ENCODE measurements around the gene GID4. TPM values are rescaled to one million over a fixed set of nuclear protein-coding genes. Genes with fewer than 3 reads are reported as not detected.
A peak's percentile ranks its signal among the peaks of the same experiment; 100 is the strongest.

The GID4 gene
- total RNA-seq, 1 donor: 13.0 TPM

DNA sequence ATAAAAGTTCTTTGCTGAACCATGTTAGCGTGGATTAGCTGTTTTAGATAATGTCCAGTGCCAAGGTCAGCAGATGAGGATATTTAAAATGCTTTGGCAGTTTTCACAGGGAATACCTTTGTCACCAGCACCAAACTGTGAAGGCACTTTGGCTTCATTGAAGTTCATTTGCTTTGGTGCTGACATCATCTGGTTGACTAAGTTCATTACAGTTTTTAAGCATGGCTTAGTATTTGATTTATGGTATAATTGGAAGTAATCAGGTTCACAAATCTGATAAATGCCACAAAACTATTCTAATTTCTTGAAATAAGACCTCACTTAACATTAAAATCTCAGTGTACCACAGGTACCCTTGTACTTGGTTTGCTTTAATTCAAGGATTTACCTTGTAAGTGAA is 4.3 kb downstream of the GID4 start:
- Histone ChIP-seq H3K27ac (ENCODE audit: low read depth, low read length) (no peak overlapping the region), H4K20me1 (ENCODE audit: insufficient read depth, low read length) (peaks cover 20% of the 10 kb centered on the region), H3K4me2 (ENCODE audit: insufficient read depth, low read length) (no peak overlapping the region), H3K27me3 (ENCODE audit: insufficient read depth, low read length) (no peaks in the 10 kb centered on the region), H3K79me2 (ENCODE audit: insufficient read depth, low read length) (peaks cover 56% of the 10 kb centered on the region), H3K4me3 (ENCODE audit: insufficient read depth, low read length) (no peak overlapping the region), H3K36me3 (ENCODE audit: insufficient read depth, low read length) (peaks cover 23% of the 10 kb centered on the region), H3K4me1 (ENCODE audit: insufficient read depth, low read length) (peaks cover 24% of the 10 kb centered on the region), H2AFZ (ENCODE audit: low read length) (no peak overlapping the region), H3K9me3 (ENCODE audit: low read depth, low read length) (no peaks in the 10 kb centered on the region)
- no peak for DNase-seq (ENCODE audit: insufficient read length, low spot score, missing footprints)
- TF ChIP-seq, protein P1, sequence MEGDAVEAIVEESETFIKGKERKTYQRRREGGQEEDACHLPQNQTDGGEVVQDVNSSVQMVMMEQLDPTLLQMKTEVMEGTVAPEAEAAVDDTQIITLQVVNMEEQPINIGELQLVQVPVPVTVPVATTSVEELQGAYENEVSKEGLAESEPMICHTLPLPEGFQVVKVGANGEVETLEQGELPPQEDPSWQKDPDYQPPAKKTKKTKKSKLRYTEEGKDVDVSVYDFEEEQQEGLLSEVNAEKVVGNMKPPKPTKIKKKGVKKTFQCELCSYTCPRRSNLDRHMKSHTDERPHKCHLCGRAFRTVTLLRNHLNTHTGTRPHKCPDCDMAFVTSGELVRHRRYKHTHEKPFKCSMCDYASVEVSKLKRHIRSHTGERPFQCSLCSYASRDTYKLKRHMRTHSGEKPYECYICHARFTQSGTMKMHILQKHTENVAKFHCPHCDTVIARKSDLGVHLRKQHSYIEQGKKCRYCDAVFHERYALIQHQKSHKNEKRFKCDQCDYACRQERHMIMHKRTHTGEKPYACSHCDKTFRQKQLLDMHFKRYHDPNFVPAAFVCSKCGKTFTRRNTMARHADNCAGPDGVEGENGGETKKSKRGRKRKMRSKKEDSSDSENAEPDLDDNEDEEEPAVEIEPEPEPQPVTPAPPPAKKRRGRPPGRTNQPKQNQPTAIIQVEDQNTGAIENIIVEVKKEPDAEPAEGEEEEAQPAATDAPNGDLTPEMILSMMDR (IDR thresholded peaks at IDR 0.05; ENCODE audit: extremely low read depth, low read depth, low read length): peak; percentile 34

DNA sequence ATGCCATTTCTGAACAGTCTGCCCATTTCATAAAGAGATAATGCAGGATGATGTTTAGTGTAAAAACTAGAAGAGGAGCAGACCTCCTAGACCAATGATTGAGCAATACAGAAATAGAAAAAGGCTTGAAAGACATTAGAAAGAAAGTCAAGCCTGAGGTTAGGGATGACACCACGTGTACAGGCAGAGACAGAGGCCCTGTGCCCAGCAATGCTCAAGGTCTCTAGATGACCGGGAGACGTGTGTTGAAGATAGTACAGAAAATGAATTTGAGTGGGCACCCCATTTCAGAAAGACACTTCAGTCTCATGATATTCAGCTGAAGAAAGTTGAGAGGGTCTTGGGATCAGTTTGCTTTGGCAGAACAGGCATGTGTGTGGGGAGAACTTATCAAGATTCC is 5.4 kb downstream of the GID4 start:
- Histone ChIP-seq H2AFZ (ENCODE audit: low read length) (no peak overlapping the region), H3K4me1 (ENCODE audit: insufficient read depth, low read length) (peaks cover 23% of the 10 kb centered on the region), H3K27me3 (ENCODE audit: insufficient read depth, low read length) (no peaks in the 10 kb centered on the region), H3K4me2 (ENCODE audit: insufficient read depth, low read length) (no peak overlapping the region), H3K4me3 (ENCODE audit: insufficient read depth, low read length) (no peak overlapping the region), H3K36me3 (ENCODE audit: insufficient read depth, low read length) (peaks cover 23% of the 10 kb centered on the region), H4K20me1 (ENCODE audit: insufficient read depth, low read length) (peaks cover 20% of the 10 kb centered on the region), H3K79me2 (ENCODE audit: insufficient read depth, low read length) (peaks cover 51% of the 10 kb centered on the region), H3K9me3 (ENCODE audit: low read depth, low read length) (no peaks in the 10 kb centered on the region), H3K27ac (ENCODE audit: low read depth, low read length) (no peak overlapping the region)
- TF ChIP-seq, protein P1 (IDR thresholded peaks at IDR 0.05; ENCODE audit: extremely low read depth, low read depth, low read length): no peak
- no peak for DNase-seq (ENCODE audit: insufficient read length, low spot score, missing footprints)

DNA sequence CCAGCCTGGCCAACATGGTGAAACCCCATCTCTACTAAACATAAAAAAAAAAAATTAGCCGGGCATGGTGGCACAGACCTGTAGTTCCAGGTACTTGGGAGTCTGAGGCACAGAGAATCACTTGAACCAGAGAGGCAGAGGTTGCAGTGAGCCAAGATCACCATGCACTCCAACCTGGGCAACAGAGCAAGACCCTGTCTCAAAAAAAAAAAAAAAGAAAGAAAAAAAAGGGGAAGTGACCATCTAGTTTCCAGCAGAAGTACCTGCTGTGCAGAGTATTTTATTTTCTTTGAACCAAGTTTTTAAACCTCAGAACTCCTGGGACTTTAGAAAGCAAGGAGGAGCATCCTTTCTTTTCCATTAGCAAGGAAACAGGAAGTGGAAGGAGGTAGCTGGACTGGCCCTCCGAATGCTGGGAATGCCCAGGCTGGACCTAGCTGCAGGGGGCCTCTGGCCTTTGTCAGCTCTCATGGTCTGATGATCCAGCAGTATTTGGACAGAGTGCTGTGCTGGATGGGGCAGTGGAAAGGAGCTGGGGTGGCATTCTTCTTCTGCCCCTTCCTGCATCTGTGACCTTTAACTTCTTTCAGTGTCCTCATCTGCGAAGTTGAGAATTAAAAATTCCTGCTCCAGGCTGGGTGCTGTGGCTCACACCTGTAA is 6.6 kb downstream of the GID4 start:
- Histone ChIP-seq H3K36me3 (ENCODE audit: insufficient read depth, low read length) (peaks cover 23% of the 10 kb centered on the region), H3K27me3 (ENCODE audit: insufficient read depth, low read length) (no peaks in the 10 kb centered on the region), H3K9me3 (ENCODE audit: low read depth, low read length) (no peaks in the 10 kb centered on the region), H2AFZ (ENCODE audit: low read length) (no peak overlapping the region), H3K27ac (ENCODE audit: low read depth, low read length) (no peak overlapping the region), H3K4me2 (ENCODE audit: insufficient read depth, low read length) (no peak overlapping the region), H3K4me1 (ENCODE audit: insufficient read depth, low read length) (peaks cover 15% of the 10 kb centered on the region), H3K79me2 (ENCODE audit: insufficient read depth, low read length) (peaks cover 38% of the 10 kb centered on the region), H4K20me1 (ENCODE audit: insufficient read depth, low read length) (peaks cover 15% of the 10 kb centered on the region), H3K4me3 (ENCODE audit: insufficient read depth, low read length) (no peak overlapping the region)
- TF ChIP-seq, protein P1 (IDR thresholded peaks at IDR 0.05; ENCODE audit: extremely low read depth, low read depth, low read length): no peak
- DNase-seq (ENCODE audit: insufficient read length, low spot score, missing footprints): no peak

DNA sequence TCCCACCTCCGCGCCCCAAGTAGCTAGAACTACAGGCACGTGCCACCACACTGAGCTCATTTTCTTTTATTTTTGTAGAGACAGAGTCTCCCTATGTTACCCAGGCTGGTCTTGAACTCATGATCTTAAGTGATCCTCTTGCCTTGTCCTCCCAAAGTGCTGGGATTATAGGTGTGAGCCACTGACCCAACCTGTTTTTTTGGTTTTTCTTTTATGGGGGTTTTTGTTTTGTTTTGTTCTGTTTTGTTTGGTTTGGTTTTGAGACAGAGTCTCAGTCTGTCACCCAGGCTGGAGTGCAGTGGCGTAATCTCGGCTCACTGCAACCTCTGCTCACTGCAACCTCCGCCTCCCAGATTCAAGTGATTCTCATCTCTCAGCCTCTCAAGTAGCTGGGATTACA is 16.4 kb downstream of the GID4 start:
- H4K20me1 ChIP-seq (ENCODE audit: insufficient read depth, low read length): peaks cover 4% of the 10 kb centered on the region
- no peak overlapping the region for H3K4me2 ChIP-seq (ENCODE audit: insufficient read depth, low read length)
- no peaks in the 10 kb centered on the region for H3K9me3 ChIP-seq (ENCODE audit: low read depth, low read length)
- no peak overlapping the region for H2AFZ ChIP-seq (ENCODE audit: low read length)
- DNase-seq (ENCODE audit: insufficient read length, low spot score, missing footprints): no peak
- no peak overlapping the region for H3K4me3 ChIP-seq (ENCODE audit: insufficient read depth, low read length)
- no peaks in the 10 kb centered on the region for H3K27me3 ChIP-seq (ENCODE audit: insufficient read depth, low read length)
- H3K27ac ChIP-seq (ENCODE audit: low read depth, low read length): no peak overlapping the region
- H3K79me2 ChIP-seq (ENCODE audit: insufficient read depth, low read length): no peaks in the 10 kb centered on the region
- H3K4me1 ChIP-seq (ENCODE audit: insufficient read depth, low read length): no peaks in the 10 kb centered on the region
- peaks cover 39% of the 10 kb centered on the region for H3K36me3 ChIP-seq (ENCODE audit: insufficient read depth, low read length)
- TF ChIP-seq, protein P1 (IDR thresholded peaks at IDR 0.05; ENCODE audit: extremely low read depth, low read depth, low read length): no peak
